PC-3 (cell line): ENCODE data around the gene BCL6B.

Experiments used
- CTCF ChIP-seq: fragments of 300-600 bp; sonication (generic); conservative IDR thresholded peaks from 2 replicates; pipeline ENCODE4 v1.5.1; 2017; ENCODE audit warnings: antibody characterized with exemption, low read depth, mild to moderate bottlenecking, low read length
- EZH2 ChIP-seq: fragments of 300-600 bp; sonication (generic); IDR thresholded peaks from one replicate; pipeline ENCODE4 v1.6.1; 2017; ENCODE audit warnings: antibody characterized with exemption, mild to moderate bottlenecking, low read length; ENCODE audit not compliant: unreplicated experiment
- EZH2phosphoT487 ChIP-seq: fragments of 300-600 bp; sonication (generic); IDR thresholded peaks from 2 replicates; pipeline ENCODE4 v1.6.1; 2018; ENCODE audit warnings: mild to moderate bottlenecking, antibody characterized with exemption, low read length, borderline replicate concordance

GRCh38 chr17:7005716-7006115, 17.1 kb upstream of the BCL6B start:
- no peak for TF ChIP-seq CTCF
- no peak for TF ChIP-seq EZH2
- TF ChIP-seq EZH2phosphoT487, result no peak
